ENCODE results near the gene KRTAP12-4.

- TF ChIP-seq EZH2 (IDR thresholded peaks at IDR 0.05; ENCODE audit: insufficient read depth, poor library complexity, severe bottlenecking) (no peak), EZH2phosphoT487 (IDR thresholded peaks at IDR 0.05; ENCODE audit: insufficient read depth, low read depth) (no peak)
Measured at GRCh38 chr21:44636209-44637017, 18.0 kb downstream of the KRTAP12-4 start.
